KMS-11 (cell line): Measurements from ENCODE around the gene RNF208.

Experiments used
- H2AFZ ChIP-seq: fragments of 200-600 bp; sonication (generic); 2 replicates; pipeline ENCODE4 v1.6.1; 2016; ENCODE audit warnings: antibody characterized with exemption, mixed run types, low read depth
- H3K27ac ChIP-seq: fragments of 200-600 bp; sonication (generic); 2 replicates; pipeline ENCODE4 v1.6.1; 2016; ENCODE audit warnings: mild to moderate bottlenecking, mixed run types
- H3K27me3 ChIP-seq: fragments of 200-600 bp; sonication (generic); 2 replicates; pipeline ENCODE4 v1.6.1; 2017; ENCODE audit warnings: mild to moderate bottlenecking, low read depth, mixed run types, moderate library complexity; ENCODE audit not compliant: insufficient read depth
- H3K36me3 ChIP-seq: fragments of 200-600 bp; sonication (generic); 2 replicates; pipeline ENCODE4 v1.6.1; 2017; ENCODE audit warnings: mild to moderate bottlenecking, mixed run types; ENCODE audit not compliant: insufficient read depth
- H3K4me1 ChIP-seq: fragments of 200-600 bp; sonication (generic); 2 replicates; pipeline ENCODE4 v1.6.1; 2016; ENCODE audit warnings: mild to moderate bottlenecking, low read depth, mixed run types; ENCODE audit not compliant: poor library complexity, severe bottlenecking
- H3K4me2 ChIP-seq: fragments of 200-600 bp; sonication (generic); 2 replicates; pipeline ENCODE4 v1.7.0; 2016; ENCODE audit warnings: mild to moderate bottlenecking, mixed run types
- H3K4me3 ChIP-seq: fragments of 200-600 bp; sonication (generic); IDR thresholded peaks from 2 replicates; pipeline ENCODE4 v1.6.1; 2017; ENCODE audit warnings: low read depth, low read length, mixed read lengths; ENCODE audit not compliant: insufficient read depth
- H3K79me2 ChIP-seq: fragments of 200-600 bp; sonication (generic); 2 replicates; pipeline ENCODE4 v1.6.1; 2016; ENCODE audit warnings: low read depth, mixed run types; ENCODE audit not compliant: insufficient read depth
- H3K9ac ChIP-seq: fragments of 200-600 bp; sonication (generic); 2 replicates; pipeline ENCODE4 v1.6.1; 2016; ENCODE audit warnings: mild to moderate bottlenecking, mixed run types
- H4K20me1 ChIP-seq: fragments of 200-600 bp; sonication (generic); 2 replicates; pipeline ENCODE4 v1.6.1; 2016; ENCODE audit warnings: mild to moderate bottlenecking, mixed run types; ENCODE audit not compliant: insufficient read depth
- CTCF ChIP-seq: fragments of 200-600 bp; sonication (generic); conservative IDR thresholded peaks from 2 replicates; pipeline ENCODE4 v1.6.1; 2017; ENCODE audit warnings: low read depth, mild to moderate bottlenecking, antibody characterized with exemption, low read length, moderate library complexity, mixed read lengths

Gene RNF208

DNA sequence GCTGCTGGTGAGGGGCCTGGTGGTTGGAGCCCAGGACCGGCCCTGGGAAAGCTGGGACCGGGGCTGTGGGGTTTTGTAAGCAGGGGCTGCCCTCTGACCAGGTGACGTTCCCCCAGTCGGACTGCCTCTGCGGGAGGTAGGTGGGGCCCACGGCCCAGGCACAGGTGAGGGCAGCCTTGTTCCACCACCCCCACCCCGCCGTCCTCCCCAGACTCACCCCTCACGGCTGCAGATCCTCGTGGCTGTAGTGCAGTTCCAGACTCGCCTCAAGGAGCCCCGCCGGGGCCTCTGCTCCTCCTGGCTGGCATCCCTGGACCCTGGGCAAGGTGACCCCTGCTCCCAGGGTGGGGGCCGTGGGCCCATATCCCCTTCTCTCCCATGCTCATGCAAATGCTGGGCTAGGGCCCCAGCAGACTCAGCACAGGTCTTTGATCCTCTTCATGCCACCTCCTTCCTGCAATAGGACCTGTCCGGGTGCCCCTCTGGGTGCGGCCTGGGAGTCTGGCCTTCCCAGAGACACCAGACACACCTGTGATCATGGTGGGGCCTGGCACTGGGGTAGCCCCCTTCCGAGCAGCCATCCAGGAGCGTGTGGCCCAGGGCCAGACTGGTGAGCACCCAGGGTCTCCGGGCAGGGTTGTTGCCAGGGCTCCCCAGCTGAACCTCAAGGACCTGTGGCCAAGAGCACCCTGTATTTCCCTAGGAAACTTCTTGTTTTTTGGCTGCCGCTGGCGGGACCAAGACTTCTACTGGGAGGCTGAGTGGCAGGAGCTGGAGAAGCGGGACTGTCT is 6.6 kb downstream of the RNF208 start:
- no peak for TF ChIP-seq CTCF
- H4K20me1 ChIP-seq = no peaks in the 10 kb centered on the region
- no peak overlapping the region for H3K4me3 ChIP-seq
- no peak overlapping the region for H3K9ac ChIP-seq
- no peak overlapping the region for H2AFZ ChIP-seq
- H3K27me3 ChIP-seq = no peaks in the 10 kb centered on the region
- H3K4me2 ChIP-seq = no peak overlapping the region
- no peak overlapping the region for H3K27ac ChIP-seq
- no peaks in the 10 kb centered on the region for H3K36me3 ChIP-seq
- H3K4me1 ChIP-seq = no peaks in the 10 kb centered on the region
- H3K79me2 ChIP-seq = no peaks in the 10 kb centered on the region

DNA sequence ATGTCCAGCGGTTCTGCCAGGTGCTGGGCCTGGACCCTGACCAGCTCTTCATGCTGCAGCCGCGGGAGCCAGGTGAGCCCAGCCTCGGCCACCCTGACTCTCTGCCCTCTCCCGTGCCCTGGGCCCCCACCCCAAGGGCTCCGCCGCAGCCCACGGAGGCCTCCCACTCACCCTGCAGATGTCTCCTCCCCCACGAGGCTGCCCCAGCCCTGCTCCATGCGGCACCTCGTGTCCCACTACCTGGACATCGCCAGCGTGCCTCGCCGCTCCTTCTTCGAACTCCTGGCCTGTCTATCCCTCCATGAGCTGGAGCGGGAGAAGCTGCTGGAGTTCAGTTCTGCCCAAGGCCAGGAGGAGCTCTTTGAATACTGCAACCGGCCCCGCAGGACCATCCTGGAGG is 7.4 kb downstream of the RNF208 start:
- no peaks in the 10 kb centered on the region for H3K36me3 ChIP-seq
- no peak overlapping the region for H3K9ac ChIP-seq
- H3K27ac ChIP-seq = no peak overlapping the region
- no peaks in the 10 kb centered on the region for H4K20me1 ChIP-seq
- no peak overlapping the region for H2AFZ ChIP-seq
- no peak overlapping the region for H3K4me2 ChIP-seq
- no peak overlapping the region for H3K4me3 ChIP-seq
- H3K4me1 ChIP-seq = no peaks in the 10 kb centered on the region
- H3K79me2 ChIP-seq = no peaks in the 10 kb centered on the region
- H3K27me3 ChIP-seq = no peaks in the 10 kb centered on the region
- no peak for TF ChIP-seq CTCF

- Histone ChIP-seq H3K4me3 (no peak overlapping the region), H3K4me2 (no peak overlapping the region), H3K79me2 (no peaks in the 10 kb centered on the region), H4K20me1 (no peaks in the 10 kb centered on the region), H3K36me3 (no peaks in the 10 kb centered on the region), H2AFZ (no peak overlapping the region), H3K9ac (no peak overlapping the region), H3K27me3 (no peaks in the 10 kb centered on the region), H3K27ac (no peak overlapping the region), H3K4me1 (no peaks in the 10 kb centered on the region)
- TF ChIP-seq CTCF = no peak
Observed at GRCh38 chr9:137213160-137214060, 8.6 kb downstream of the RNF208 start.

- Histone ChIP-seq H2AFZ (no peak overlapping the region), H3K4me1 (no peaks in the 10 kb centered on the region), H3K4me2 (no peak overlapping the region), H3K4me3 (no peak overlapping the region), H3K27ac (no peak overlapping the region), H4K20me1 (no peaks in the 10 kb centered on the region), H3K9ac (no peak overlapping the region), H3K79me2 (no peaks in the 10 kb centered on the region), H3K27me3 (no peaks in the 10 kb centered on the region), H3K36me3 (no peaks in the 10 kb centered on the region)
- no peak for TF ChIP-seq CTCF
Observed at GRCh38 chr9:137212520-137212919, 9.5 kb downstream of the RNF208 start.
